ENCODE measurements around the gene FOXK2.

- no peak for TF ChIP-seq CTCF (IDR thresholded peaks at IDR 0.05)
- no peak for TF ChIP-seq EP300 (IDR thresholded peaks at IDR 0.05)
- TF ChIP-seq POLR2A (IDR thresholded peaks at IDR 0.05): no peak
- no peak for TF ChIP-seq POLR2AphosphoS5 (IDR thresholded peaks at IDR 0.05)
Observed at GRCh38 chr17:82487910-82488309, 31.6 kb upstream of the FOXK2 start.

Data from upper lobe of left lung (tissue), 4 donors.